Central memory CD8-positive, alpha-beta T cell (primary cell): Measurements from ENCODE around the gene KCNS1.

ENCODE experiments used
- ATAC-seq: fragments of 150-1000 bp; cut with Tn5 transposase; replicated peaks from 2 replicates; pipeline ENCODE4 v1.10.0; 2022; ENCODE audit warnings: mild to moderate bottlenecking, moderate FRiP score, moderate number of reproducible peaks; ENCODE audit not compliant: poor library complexity, severe bottlenecking; ENCODE audit errors: extremely low read depth
- DNase-seq, 2 donors: peaks; one replicate each; pipeline ENCODE4 v3.0.0; 2021; ENCODE audit warnings: low spot score in 2 of 2
- H3K27ac Mint-ChIP-seq: one replicate; pipeline ENCODE4 v1.8.0; 2022; ENCODE audit warnings: low read depth, mild to moderate bottlenecking, moderate library complexity, mixed read lengths
- H3K27me3 Mint-ChIP-seq: one replicate; pipeline ENCODE4 v1.8.0; 2022; ENCODE audit warnings: mixed read lengths
- H3K36me3 Mint-ChIP-seq: one replicate; pipeline ENCODE4 v1.8.0; 2022; ENCODE audit warnings: mild to moderate bottlenecking, moderate library complexity, mixed read lengths; ENCODE audit not compliant: insufficient read depth
- H3K4me1 Mint-ChIP-seq: one replicate; pipeline ENCODE4 v1.8.0; 2022; ENCODE audit warnings: mixed read lengths
- H3K4me3 Mint-ChIP-seq: one replicate; pipeline ENCODE4 v1.8.0; 2022; ENCODE audit warnings: mild to moderate bottlenecking, moderate library complexity, mixed read lengths
- H3K9me3 Mint-ChIP-seq: one replicate; pipeline ENCODE4 v1.8.0; 2022; ENCODE audit warnings: mixed read lengths

KCNS1 gene

GRCh38 chr20:45117581-45117980 is 16.7 kb upstream of the KCNS1 start:
- no peaks in the 10 kb centered on the region for H3K9me3 Mint-ChIP-seq
- no peak for ATAC-seq
- H3K27ac Mint-ChIP-seq: no peak overlapping the region
- DNase-seq: no peak
- H3K4me1 Mint-ChIP-seq: peaks cover 13% of the 10 kb centered on the region
- H3K4me3 Mint-ChIP-seq: no peak overlapping the region
- H3K36me3 Mint-ChIP-seq: peaks cover 2% of the 10 kb centered on the region
- H3K27me3 Mint-ChIP-seq: peaks cover 31% of the 10 kb centered on the region

GRCh38 chr20:45115829-45116228 is 14.9 kb upstream of the KCNS1 start:
- DNase-seq (no peak), ATAC-seq (no peak)
- no peaks in the 10 kb centered on the region for H3K9me3 Mint-ChIP-seq
- H3K4me1 Mint-ChIP-seq: peaks cover 13% of the 10 kb centered on the region
- H3K4me3 Mint-ChIP-seq: no peak overlapping the region
- peaks cover 2% of the 10 kb centered on the region for H3K36me3 Mint-ChIP-seq
- H3K27me3 Mint-ChIP-seq: peaks cover 23% of the 10 kb centered on the region
- no peak overlapping the region for H3K27ac Mint-ChIP-seq

- no peak for ATAC-seq
- no peaks in the 10 kb centered on the region for H3K9me3 Mint-ChIP-seq
- peaks cover 13% of the 10 kb centered on the region for H3K4me1 Mint-ChIP-seq
- peaks cover 23% of the 10 kb centered on the region for H3K27me3 Mint-ChIP-seq
- no peak overlapping the region for H3K4me3 Mint-ChIP-seq
- DNase-seq: no peak
- no peak overlapping the region for H3K27ac Mint-ChIP-seq
- H3K36me3 Mint-ChIP-seq: peaks cover 2% of the 10 kb centered on the region
These were observed 14.5 kb upstream of the KCNS1 start for GRCh38 chr20:45115386-45115774.

- Mint-ChIP-seq H3K36me3 (peaks cover 2% of the 10 kb centered on the region), H3K4me3 (no peak within 1 kb of the TSS), H3K27me3 (peaks cover 23% of the 10 kb centered on the region), H3K4me1 (peaks cover 13% of the 10 kb centered on the region), H3K9me3 (no peaks in the 10 kb centered on the region), H3K27ac (no peak within 1 kb of the TSS)
- DNase-seq (no peak), ATAC-seq (peak; percentile 43)
These were observed 13.8 kb upstream of the KCNS1 start, which contains the start of gene WFDC5 for GRCh38 chr20:45114465-45115385. TSS of gene WFDC5 (minus strand) at chr20:45115174. CDS start at chr20:45115083, 91 bp downstream.

GRCh38 chr20:45113865-45114264 is 12.9 kb upstream of the KCNS1 start:
- Mint-ChIP-seq H3K36me3 (peaks cover 2% of the 10 kb centered on the region), H3K9me3 (no peaks in the 10 kb centered on the region), H3K4me3 (no peak overlapping the region), H3K27me3 (peaks cover 23% of the 10 kb centered on the region), H3K27ac (no peak overlapping the region), H3K4me1 (peaks cover 13% of the 10 kb centered on the region)
- ATAC-seq: no peak
- DNase-seq: no peak

GRCh38 chr20:45112754-45113153 is 11.8 kb upstream of the KCNS1 start:
- Mint-ChIP-seq H3K27me3 (peaks cover 18% of the 10 kb centered on the region), H3K9me3 (no peaks in the 10 kb centered on the region), H3K36me3 (peaks cover 2% of the 10 kb centered on the region), H3K4me1 (peaks cover 13% of the 10 kb centered on the region), H3K4me3 (no peak overlapping the region), H3K27ac (no peak overlapping the region)
- ATAC-seq (no peak), DNase-seq (no peak)

- DNase-seq (no peak), ATAC-seq (no peak)
- H3K9me3 Mint-ChIP-seq: no peaks in the 10 kb centered on the region
- peaks cover 2% of the 10 kb centered on the region for H3K36me3 Mint-ChIP-seq
- H3K27ac Mint-ChIP-seq: no peak overlapping the region
- peaks cover 13% of the 10 kb centered on the region for H3K27me3 Mint-ChIP-seq
- peaks cover 13% of the 10 kb centered on the region for H3K4me1 Mint-ChIP-seq
- no peak overlapping the region for H3K4me3 Mint-ChIP-seq
These were observed 11.0 kb upstream of the KCNS1 start for GRCh38 chr20:45111799-45112471.

GRCh38 chr20:45111285-45111684 is 10.4 kb upstream of the KCNS1 start:
- H3K9me3 Mint-ChIP-seq: no peaks in the 10 kb centered on the region
- peaks cover 2% of the 10 kb centered on the region for H3K36me3 Mint-ChIP-seq
- H3K4me3 Mint-ChIP-seq: no peak overlapping the region
- DNase-seq (no peak), ATAC-seq (no peak)
- no peak overlapping the region for H3K27ac Mint-ChIP-seq
- H3K4me1 Mint-ChIP-seq: peaks cover 13% of the 10 kb centered on the region
- H3K27me3 Mint-ChIP-seq: peaks cover 13% of the 10 kb centered on the region

GRCh38 chr20:45110301-45110700 is 9.4 kb upstream of the KCNS1 start:
- no peaks in the 10 kb centered on the region for H3K9me3 Mint-ChIP-seq
- DNase-seq: no peak
- H3K27ac Mint-ChIP-seq: no peak overlapping the region
- peaks cover 12% of the 10 kb centered on the region for H3K4me1 Mint-ChIP-seq
- H3K27me3 Mint-ChIP-seq: peaks cover 13% of the 10 kb centered on the region
- H3K4me3 Mint-ChIP-seq: no peak overlapping the region
- H3K36me3 Mint-ChIP-seq: peaks cover 1% of the 10 kb centered on the region
- no peak for ATAC-seq

GRCh38 chr20:45109634-45110033 is 8.7 kb upstream of the KCNS1 start:
- H3K9me3 Mint-ChIP-seq: no peaks in the 10 kb centered on the region
- no peak overlapping the region for H3K4me3 Mint-ChIP-seq
- no peak overlapping the region for H3K27ac Mint-ChIP-seq
- no peaks in the 10 kb centered on the region for H3K36me3 Mint-ChIP-seq
- ATAC-seq (no peak), DNase-seq (no peak)
- peaks cover 5% of the 10 kb centered on the region for H3K4me1 Mint-ChIP-seq
- peaks cover 14% of the 10 kb centered on the region for H3K27me3 Mint-ChIP-seq

GRCh38 chr20:45105317-45105716 is 4.4 kb upstream of the KCNS1 start:
- ATAC-seq (no peak), DNase-seq (no peak)
- Mint-ChIP-seq H3K36me3 (no peaks in the 10 kb centered on the region), H3K27me3 (peaks cover 45% of the 10 kb centered on the region), H3K27ac (no peak overlapping the region), H3K4me3 (no peak overlapping the region), H3K4me1 (peaks cover 5% of the 10 kb centered on the region), H3K9me3 (no peaks in the 10 kb centered on the region)

- H3K36me3 Mint-ChIP-seq: no peaks in the 10 kb centered on the region
- no peak for DNase-seq
- H3K27me3 Mint-ChIP-seq: peaks cover 50% of the 10 kb centered on the region
- ATAC-seq: no peak
- H3K9me3 Mint-ChIP-seq: no peaks in the 10 kb centered on the region
- no peak overlapping the region for H3K27ac Mint-ChIP-seq
- H3K4me1 Mint-ChIP-seq: peaks cover 5% of the 10 kb centered on the region
- H3K4me3 Mint-ChIP-seq: no peak overlapping the region
These were observed 3.9 kb upstream of the KCNS1 start for GRCh38 chr20:45104786-45105185.

GRCh38 chr20:45103072-45103471 is 2.1 kb upstream of the KCNS1 start:
- H3K9me3 Mint-ChIP-seq: no peaks in the 10 kb centered on the region
- H3K4me3 Mint-ChIP-seq: no peak overlapping the region
- peaks cover 5% of the 10 kb centered on the region for H3K4me1 Mint-ChIP-seq
- DNase-seq (no peak), ATAC-seq (no peak)
- peaks cover 62% of the 10 kb centered on the region for H3K27me3 Mint-ChIP-seq
- no peak overlapping the region for H3K27ac Mint-ChIP-seq
- H3K36me3 Mint-ChIP-seq: peaks cover 2% of the 10 kb centered on the region
